Peyer's patch (tissue), 4 donors: ENCODE measurements around the gene BMAL2.

ENCODE experiments used
- CTCF ChIP-seq, 6 experiments: fragments of 450-650 bp in 4 of 6; fragments of 200-600 bp in 2 of 6; sonication (generic) in 1 of 6; IDR thresholded peaks; one replicate each; pipeline ENCODE4 v1.5.1; 2017 to 2019; ENCODE audit warnings: antibody characterized with exemption in 6 of 6, mild to moderate bottlenecking in 3 of 6, moderate library complexity in 1 of 6
- POLR2A ChIP-seq, 2 donors: fragments of 450-650 bp; IDR thresholded peaks; one replicate each; pipeline ENCODE4 v1.5.1; 2017; ENCODE audit warnings: antibody characterized with exemption in 2 of 2, mild to moderate bottlenecking in 2 of 2, moderate library complexity in 2 of 2

- TF ChIP-seq CTCF (IDR thresholded peaks at IDR 0.05) = no peak
- TF ChIP-seq POLR2A (IDR thresholded peaks at IDR 0.05) = no peak
These were observed 47.2 kb upstream of the BMAL2 start for GRCh38 chr12:27285403-27285802.
